ENCODE results near the gene FANCM. TPM values are rescaled to one million over a fixed set of nuclear protein-coding genes. Genes with fewer than 3 reads are reported as not detected.

The FANCM gene
- total RNA-seq, result 10 to 100 TPM; 11.2 to 11.5 TPM

DNA sequence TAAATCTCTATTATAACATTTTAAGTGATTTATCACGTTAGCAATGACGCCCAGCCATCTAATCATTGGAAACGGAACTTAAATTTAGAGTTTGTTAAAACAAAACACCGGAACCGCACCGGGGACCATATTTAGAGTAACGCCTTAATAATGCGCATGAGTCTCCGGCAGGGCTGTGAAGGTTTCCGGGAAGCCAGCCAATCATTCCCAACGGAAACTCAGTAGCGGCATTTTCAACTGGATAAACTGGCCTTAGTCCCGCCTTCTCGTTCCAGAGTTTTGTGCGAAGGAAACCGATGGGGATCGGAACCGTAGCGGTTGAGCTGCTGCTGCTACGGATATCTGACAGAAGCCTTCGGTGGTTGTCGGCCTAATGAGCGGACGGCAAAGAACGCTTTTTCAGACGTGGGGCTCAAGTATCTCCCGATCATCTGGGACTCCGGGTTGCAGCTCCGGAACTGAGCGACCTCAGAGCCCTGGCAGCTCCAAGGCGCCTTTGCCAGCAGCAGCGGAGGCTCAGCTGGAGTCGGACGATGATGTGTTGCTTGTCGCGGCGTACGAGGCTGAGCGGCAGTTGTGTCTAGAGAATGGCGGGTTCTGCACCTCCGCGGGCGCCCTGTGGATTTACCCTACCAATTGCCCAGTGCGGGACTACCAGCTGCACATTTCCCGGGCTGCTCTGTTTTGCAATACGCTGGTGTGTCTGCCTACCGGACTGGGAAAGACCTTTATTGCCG lies at the start of gene FANCM:
TSS of gene FANCM (plus strand) at position 272 of the 737 bp plus-strand sequence. CDS start at position 374, 102 bp downstream.

DNA sequence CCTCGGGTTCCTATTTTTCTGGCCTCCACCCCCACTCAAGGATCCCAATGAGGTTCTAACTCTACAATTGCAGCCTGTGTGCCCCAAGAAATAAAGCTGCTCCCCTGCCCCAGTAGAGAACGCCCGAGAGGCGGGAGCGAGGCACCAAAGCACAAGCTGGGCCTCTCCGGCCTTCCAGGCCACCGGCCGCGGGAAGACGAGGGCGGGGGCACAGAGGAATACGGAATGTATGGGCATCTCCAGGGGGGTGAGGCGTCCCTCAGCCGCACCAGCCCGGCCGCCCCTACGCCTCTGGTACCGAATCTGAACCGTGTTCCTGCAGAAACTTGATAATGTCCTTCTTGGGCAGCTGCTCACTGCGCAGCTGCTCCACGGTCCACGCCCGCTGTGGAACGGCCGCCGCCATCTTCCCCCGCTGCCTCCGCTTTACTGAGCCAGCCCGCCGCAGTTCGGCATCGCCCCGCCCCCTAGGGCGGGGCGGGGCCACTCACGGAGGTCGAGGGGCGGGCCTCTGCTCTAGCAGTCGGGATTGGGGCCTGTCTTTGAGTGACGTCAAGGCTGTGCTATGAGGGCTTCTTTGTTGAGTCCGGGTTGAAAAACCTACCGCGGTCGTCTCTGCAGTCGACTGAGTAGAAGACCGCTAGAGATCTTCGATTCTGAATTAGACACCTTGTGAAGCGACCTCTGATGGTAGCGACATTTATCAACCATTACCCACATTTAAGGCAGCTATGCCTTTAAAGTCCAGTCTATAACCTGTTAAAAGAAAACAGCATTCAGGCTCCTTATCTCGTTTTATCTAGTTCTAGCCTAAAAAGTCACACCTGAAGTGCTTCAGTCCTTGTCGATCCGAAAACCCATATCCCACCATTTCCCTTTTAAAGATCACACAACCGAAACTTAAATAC lies 1.4 kb upstream of the FANCM start, which contains the start of gene FKBP3:
TSS of gene FKBP3 (minus strand) at position 431 of the 908 bp plus-strand sequence. CDS start at position 406, 25 bp downstream.

Other genes with a start within 250 kb of the FANCM start
- 10 to 100 TPM; 17.8 to 18.5 TPM for gene KLHL28, start 174.0 kb upstream of the FANCM start, total RNA-seq
- 1 to 10 TPM; 6.8 to 7.1 TPM for gene TOGARAM1, start 173.7 kb upstream of the FANCM start, total RNA-seq
- 10 to 100 TPM; 39.2 to 39.6 TPM for gene PRPF39, start 51.8 kb upstream of the FANCM start, total RNA-seq
- 10 to 100 TPM; 53.7 to 55.4 TPM for gene FKBP3, start 1.4 kb upstream of the FANCM start, total RNA-seq
- gene MIS18BP1, start 117.3 kb downstream of the FANCM start, total RNA-seq, result 10 to 100 TPM; 56.3 to 62.5 TPM

Measured in activated naive CD4-positive, alpha-beta T cell treated with anti-CD3 and anti-CD28 coated beads, Interleukin-2, amount 10 ng/mL, durations not matched to agents 5 hours and 36 hours (primary cell).